PC-3 (cell line): Measurements from ENCODE around the gene PHETA1. TPM values are rescaled to one million over a fixed set of nuclear protein-coding genes. Genes with fewer than 3 reads are reported as not detected.
"Not testable (repeated sequence)": the region's sequence is repeated elsewhere in the genome, so short reads cannot be mapped to it uniquely, and the experiment has no call there.

Experiments
- ATAC-seq: fragments of 200-7000 bp; cut with Tn5 transposase; 2 replicates; pipeline ENCODE4 v1.9.1; 2020; ENCODE audit warnings: mild to moderate bottlenecking, moderate library complexity
- BruUV-seq: library from RNA; stranded (reverse); fragments of 400-500 nt; replicated peaks from 2 replicates; lab custom pipeline; 2021; lab: Mats Ljungman, UMichigan
- CTCF ChIA-PET: fragments of 300-600 bp; sonication (Branson Sonifier 250); formaldehyde crosslinking; loops from one replicate; lab custom pipeline; 2022; ENCODE audit warnings: antibody characterized with exemption; lab: Charles Lee
- POLR2A ChIA-PET: fragments of 300-600 bp; sonication (Branson Sonifier 250); formaldehyde crosslinking; loops from one replicate; lab custom pipeline; 2022; ENCODE audit warnings: antibody characterized with exemption; ENCODE audit not compliant: unreplicated experiment; lab: Charles Lee
- DNase-seq: peaks from one replicate; pipeline ENCODE4 v3.0.0-alpha.2; 2015
- H2AFZ ChIP-seq: fragments of 300-600 bp; sonication (generic); 2 replicates; pipeline ENCODE4 v1.6.0; 2016; ENCODE audit warnings: antibody characterized with exemption, low read length
- H3F3A ChIP-seq: fragments of 300-600 bp; sonication (generic); one replicate; pipeline ENCODE4 v1.6.0; 2017; ENCODE audit warnings: antibody characterized with exemption, low read length, control low read depth, mild to moderate bottlenecking; ENCODE audit not compliant: unreplicated experiment
- H3K27ac ChIP-seq: fragments of 300-600 bp; sonication (generic); 2 replicates; pipeline ENCODE4 v1.5.1; 2016; ENCODE audit warnings: mild to moderate bottlenecking, low read length
- H3K27me3 ChIP-seq: fragments of 300-600 bp; sonication (generic); 2 replicates; pipeline ENCODE4 v1.6.1; 2016; ENCODE audit warnings: low read length, mixed read lengths
- H3K36me3 ChIP-seq: fragments of 300-600 bp; sonication (generic); 2 replicates; pipeline ENCODE4 v1.6.1; 2016; ENCODE audit warnings: low read depth, mixed run types, low read length, mixed read lengths
- H3K4me1 ChIP-seq: fragments of 300-600 bp; sonication (generic); 2 replicates; pipeline ENCODE4 v1.5.1; 2016; ENCODE audit warnings: low read length; ENCODE audit not compliant: insufficient read depth
- H3K4me2 ChIP-seq: fragments of 300-600 bp; sonication (generic); 2 replicates; pipeline ENCODE4 v1.6.0; 2016; ENCODE audit warnings: low read length
- H3K4me3 ChIP-seq: fragments of 300-600 bp; sonication (generic); 2 replicates; pipeline ENCODE4 v1.5.1; 2016; ENCODE audit warnings: mild to moderate bottlenecking, low read length, mixed read lengths
- H3K79me2 ChIP-seq: fragments of 300-600 bp; sonication (generic); 2 replicates; pipeline ENCODE4 v1.6.1; 2017; ENCODE audit warnings: low read length, mixed read lengths
- H3K9ac ChIP-seq: fragments of 300-600 bp; sonication (generic); 2 replicates; pipeline ENCODE4 v1.6.0; 2016; ENCODE audit warnings: mild to moderate bottlenecking, low read length
- H3K9me2 ChIP-seq: fragments of 300-600 bp; sonication (generic); replicated peaks from 2 replicates; pipeline ENCODE4 v1.6.1; 2016; ENCODE audit warnings: mixed run types, low read length, mixed read lengths
- H3K9me3 ChIP-seq: fragments of 300-600 bp; sonication (generic); 2 replicates; pipeline ENCODE4 v1.6.1; 2016; ENCODE audit warnings: low read length, mixed read lengths
- H4K20me1 ChIP-seq: fragments of 300-600 bp; sonication (generic); 2 replicates; pipeline ENCODE4 v1.6.1; 2016; ENCODE audit warnings: low read length, mixed read lengths
- CTCF ChIP-seq: fragments of 300-600 bp; sonication (generic); conservative IDR thresholded peaks from 2 replicates; pipeline ENCODE4 v1.5.1; 2017; ENCODE audit warnings: antibody characterized with exemption, low read depth, mild to moderate bottlenecking, low read length
- EZH2 ChIP-seq: fragments of 300-600 bp; sonication (generic); IDR thresholded peaks from one replicate; pipeline ENCODE4 v1.6.1; 2017; ENCODE audit warnings: antibody characterized with exemption, mild to moderate bottlenecking, low read length; ENCODE audit not compliant: unreplicated experiment
- EZH2phosphoT487 ChIP-seq: fragments of 300-600 bp; sonication (generic); IDR thresholded peaks from 2 replicates; pipeline ENCODE4 v1.6.1; 2018; ENCODE audit warnings: mild to moderate bottlenecking, antibody characterized with exemption, low read length, borderline replicate concordance
- intact Hi-C: fragments of 100-400 bp; cut with micrococcal nuclease; formaldehyde crosslinking; loops from 2 replicates; pipeline ENCODE4 v1.9.0; 2023
- total RNA-seq: library from RNA; depleted of rRNA; stranded (reverse); fragments of >200 nt; gene quantifications from 2 replicates; pipeline ENCODE4 v1.2.3, GENCODE V29; 2014

Gene PHETA1
- total RNA-seq, 1 experiment from 2014 or later, result 18.6 TPM

DNA sequence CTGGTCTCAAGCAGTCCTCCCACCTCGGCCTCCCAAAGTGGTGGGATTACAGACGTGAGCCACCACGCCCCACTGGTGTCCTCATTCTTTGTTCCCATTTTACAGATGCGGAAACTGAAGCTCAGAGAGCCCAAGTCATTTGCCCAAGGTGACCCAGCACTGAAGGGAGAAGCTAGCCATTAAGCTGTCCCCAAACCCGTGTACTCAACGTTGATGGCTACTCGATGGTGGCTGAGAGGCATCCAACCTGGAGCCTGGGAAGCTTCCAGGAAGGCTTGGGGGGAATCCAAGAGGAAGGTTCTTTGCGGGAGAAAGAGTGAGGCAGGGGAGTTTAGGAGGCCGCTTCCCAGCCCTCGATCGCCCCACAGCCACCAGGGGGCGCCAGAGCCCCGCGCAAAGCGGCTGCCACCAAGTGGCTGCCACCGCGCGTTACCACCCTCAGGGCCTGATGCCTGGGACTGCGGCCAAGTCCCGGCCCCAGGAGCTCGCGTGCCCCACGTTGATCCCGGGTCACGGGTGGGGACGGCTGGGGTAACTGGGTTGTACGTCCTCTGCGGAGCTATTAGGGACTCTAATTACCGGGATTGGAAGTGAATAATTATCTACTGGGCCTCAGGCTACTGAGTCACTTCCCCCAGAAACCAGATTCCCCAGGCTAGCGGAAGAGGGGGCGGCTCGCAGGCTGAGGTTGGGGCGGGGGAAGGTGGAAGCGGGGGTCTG, 28.0 kb upstream of the PHETA1 start:
- Histone ChIP-seq H3K27ac (peak overlapping the region; percentile 65), H3K36me3 (no peaks in the 10 kb centered on the region), H3K4me1 (peaks cover 23% of the 10 kb centered on the region), H2AFZ (peak overlapping the region; percentile 55), H3F3A (no peaks in the 10 kb centered on the region), H4K20me1 (no peaks in the 10 kb centered on the region), H3K9me3 (no peaks in the 10 kb centered on the region), H3K9me2 (no peaks in the 10 kb centered on the region), H3K27me3 (no peaks in the 10 kb centered on the region), H3K79me2 (no peaks in the 10 kb centered on the region), H3K9ac (peak overlapping the region; percentile 55), H3K4me2 (peak overlapping the region; percentile 64), H3K4me3 (peak overlapping the region; percentile 38; the same call in 1 of the 2 replicates)
- DNase-seq (peak; percentile 89), ATAC-seq (peak; percentile 81)
- intact Hi-C loops, result loop anchor here (1.0 to 10.0 kb wide), 4 partner anchors 54 to 278 kb away; no protein-coding TSS in a partner anchor
- ChIA-PET CTCF (interaction anchor here (0.5 to 2.3 kb wide), 13 partner anchors 8 to 884 kb away, joined by 3 to 43 read pairs (median 3); no protein-coding TSS in a partner anchor), POLR2A (interaction anchor here (0.7 kb wide), 1 partner anchor 29 kb away, joined by 17 read pairs; no protein-coding TSS in a partner anchor)
- no TSS peak for BruUV-seq
- TF ChIP-seq EZH2, result no peak
- peak; percentile 99 for TF ChIP-seq CTCF
- no peak for TF ChIP-seq EZH2phosphoT487

DNA sequence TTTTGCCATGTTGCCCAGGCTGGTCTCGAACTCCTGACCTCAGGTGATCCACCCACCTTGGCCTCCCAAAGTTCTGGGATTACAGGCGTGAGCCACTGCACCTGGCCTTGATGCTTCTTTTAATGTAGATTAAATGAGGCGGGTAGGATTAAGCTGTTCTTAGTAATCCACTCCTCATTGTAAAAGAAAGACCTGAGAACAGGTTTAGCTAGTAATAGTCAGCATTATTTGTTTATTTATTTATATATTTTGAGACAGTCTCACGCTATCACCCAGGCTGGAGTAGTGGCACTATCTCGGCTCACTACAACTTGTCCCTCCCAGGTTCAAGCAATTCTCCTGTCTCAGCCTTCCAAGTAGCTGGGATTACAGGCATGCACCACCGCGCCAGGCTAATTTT, 27.4 kb upstream of the PHETA1 start:
- POLR2A ChIA-PET, ATAC-seq, H3K79me2 ChIP-seq, H4K20me1 ChIP-seq, BruUV-seq, H3K27me3 ChIP-seq, H3K36me3 ChIP-seq, H3K9me3 ChIP-seq, H3F3A ChIP-seq, H3K9me2 ChIP-seq: not testable (repeated sequence)
- intact Hi-C loops, result loop anchor here (2.0 to 10.0 kb wide), 3 partner anchors 65 to 279 kb away; no protein-coding TSS in a partner anchor
- DNase-seq, result peak; percentile 63
- CTCF ChIA-PET, result interaction anchor here (0.6 to 2.3 kb wide), 6 partner anchors 8 to 132 kb away, joined by 3 to 43 read pairs (median 4); no protein-coding TSS in a partner anchor
- Histone ChIP-seq H2AFZ (peak overlapping the region; percentile 55; the same call in 1 of the 2 replicates), H3K27ac (peak overlapping the region; percentile 65), H3K4me3 (peak overlapping the region; percentile 38; the same call in 1 of the 2 replicates), H3K4me1 (peaks cover 23% of the 10 kb centered on the region), H3K9ac (peak overlapping the region; percentile 55), H3K4me2 (peak overlapping the region; percentile 64)

DNA sequence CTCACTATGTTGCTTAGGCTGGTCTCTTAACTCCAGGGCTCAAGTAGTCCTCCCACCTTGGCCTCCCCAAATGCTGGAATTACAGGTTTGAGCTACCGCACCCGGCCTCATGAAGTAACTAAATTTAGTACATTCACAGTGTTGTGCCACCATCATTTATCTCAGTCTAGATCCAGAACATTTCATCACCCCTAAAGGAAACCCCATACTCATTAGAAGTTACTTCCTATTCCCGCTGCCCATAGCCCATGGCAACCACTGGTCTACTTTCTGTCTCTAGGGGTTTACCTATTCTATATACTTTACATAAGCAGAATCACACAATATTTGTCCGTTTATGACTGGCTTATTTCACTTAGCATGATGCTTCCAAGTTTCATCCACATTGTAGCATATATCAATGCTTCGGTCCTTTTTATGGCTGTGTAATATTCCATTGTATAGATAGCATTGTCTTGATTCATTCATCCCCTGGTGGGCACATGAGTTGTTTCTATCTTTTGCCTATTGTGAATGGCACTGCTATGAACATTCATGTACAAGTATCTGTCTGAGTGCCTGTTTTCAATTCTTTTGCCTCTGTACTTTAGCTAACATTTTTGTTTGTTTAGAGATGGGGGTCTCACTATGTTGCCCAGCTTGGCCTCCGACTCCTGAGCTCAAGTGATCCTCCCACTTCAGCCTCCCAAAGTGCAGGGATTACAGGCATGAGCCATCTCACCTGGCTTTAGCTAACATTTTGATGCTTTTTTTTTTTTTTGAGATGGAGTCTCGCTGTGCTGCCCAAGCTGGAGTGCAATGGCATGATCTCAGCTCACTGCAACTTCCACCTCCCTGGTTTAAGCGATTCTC, 26.7 kb upstream of the PHETA1 start:
- Histone ChIP-seq H3K4me2 (no peak overlapping the region), H3K4me1 (peaks cover 23% of the 10 kb centered on the region), H2AFZ (no peak overlapping the region), H3K79me2 (no peaks in the 10 kb centered on the region), H3K27me3 (no peaks in the 10 kb centered on the region), H3K36me3 (no peaks in the 10 kb centered on the region), H3K27ac (no peak overlapping the region), H3K9ac (no peak overlapping the region), H4K20me1 (no peaks in the 10 kb centered on the region), H3K4me3 (no peak overlapping the region), H3K9me3 (no peaks in the 10 kb centered on the region), H3F3A (no peaks in the 10 kb centered on the region), H3K9me2 (no peaks in the 10 kb centered on the region)
- no peak for DNase-seq
- CTCF ChIA-PET, result interaction anchor here (0.6 to 2.3 kb wide), 4 partner anchors 56 to 132 kb away, joined by 3 to 43 read pairs (median 6); no protein-coding TSS in a partner anchor
- BruUV-seq, result no TSS peak
- no peak for TF ChIP-seq EZH2
- no peak for TF ChIP-seq EZH2phosphoT487
- no peak for TF ChIP-seq CTCF
- no peak for ATAC-seq
- POLR2A ChIA-PET, result no interaction called here
- intact Hi-C loops, result loop anchor here (2.0 to 10.0 kb wide), 3 partner anchors 65 to 279 kb away; no protein-coding TSS in a partner anchor
